Skin epidermis (tissue), 12 donors: Measurements from ENCODE around the gene TREML2.
"Not testable (repeated sequence)": the region's sequence is repeated elsewhere in the genome, so short reads cannot be mapped to it uniquely, and the experiment has no call there.

Source experiments
- H3K27ac ChIP-seq, 21 experiments: fragments of 200-600 bp; sonication (generic) in 11 of 21; one replicate each; pipeline ENCODE4 v1.5.0; 2020; ENCODE audit warnings: mild to moderate bottlenecking in 3 of 21, inconsistent platforms in 2 of 21, moderate library complexity in 2 of 21
- H3K4me3 ChIP-seq, 7 experiments: fragments of 200-600 bp; sonication (generic) in 2 of 7; one replicate each; pipeline ENCODE4 v1.5.0; 2020; ENCODE audit warnings: inconsistent platforms in 2 of 7, mild to moderate bottlenecking in 2 of 7, moderate library complexity in 1 of 7

The TREML2 gene

GRCh38 chr6:41209547-41210320 is 8.8 kb upstream of the TREML2 start:
- no peak overlapping the region for H3K4me3 ChIP-seq

GRCh38 chr6:41208439-41209106 is 7.6 kb upstream of the TREML2 start:
- H3K27ac ChIP-seq, result no peak overlapping the region
- H3K4me3 ChIP-seq, result no peak overlapping the region

More at GRCh38 chr6:41209547-41210320, 8.8 kb upstream of the TREML2 start:
- H3K27ac ChIP-seq, result no peak overlapping the region

- no peak overlapping the region for H3K4me3 ChIP-seq
- H3K27ac ChIP-seq, result no peak overlapping the region
Measured at GRCh38 chr6:41204156-41204555, 3.2 kb upstream of the TREML2 start.

- H3K4me3 ChIP-seq, result no peak overlapping the region
- H3K27ac ChIP-seq, result peak overlapping the region in 4 of 21 experiments; percentile 82 to 92 (median 86)
Measured at GRCh38 chr6:41201764-41202173, 820 bp upstream of the TREML2 start.

- Histone ChIP-seq H3K27ac (peak overlapping the region in 17 of 21 experiments; percentile 9 to 92 (median 79)), H3K4me3 (no peak overlapping the region)
Measured at GRCh38 chr6:41200296-41200900, 551 bp downstream of the TREML2 start.

GRCh38 chr6:41199552-41200246 is 1.2 kb downstream of the TREML2 start:
- peak overlapping the region in 13 of 21 experiments; percentile 22 to 92 (median 82) for H3K27ac ChIP-seq
- H3K4me3 ChIP-seq, result no peak overlapping the region

GRCh38 chr6:41197234-41197633 is 3.7 kb downstream of the TREML2 start:
- no peak overlapping the region for H3K27ac ChIP-seq
- H3K4me3 ChIP-seq, result no peak overlapping the region

- Histone ChIP-seq H3K27ac (no peak overlapping the region), H3K4me3 (no peak overlapping the region)
Measured at GRCh38 chr6:41194386-41194785, 6.6 kb downstream of the TREML2 start.

- H3K27ac ChIP-seq, result no peak overlapping the region
- H3K4me3 ChIP-seq, result no peak overlapping the region
Measured at GRCh38 chr6:41193884-41194283, 7.1 kb downstream of the TREML2 start.

GRCh38 chr6:41193171-41193734 is 7.7 kb downstream of the TREML2 start:
- no peak overlapping the region for H3K4me3 ChIP-seq

GRCh38 chr6:41191569-41191968 is 9.4 kb downstream of the TREML2 start:
- no peak overlapping the region for H3K4me3 ChIP-seq
- H3K27ac ChIP-seq, result no peak overlapping the region

More at GRCh38 chr6:41193171-41193734, 7.7 kb downstream of the TREML2 start:
- no peak overlapping the region for H3K27ac ChIP-seq

- H3K27ac ChIP-seq, result no peak overlapping the region
- H3K4me3 ChIP-seq, result no peak overlapping the region
Measured at GRCh38 chr6:41190791-41191190, 10.2 kb downstream of the TREML2 start.

GRCh38 chr6:41189967-41190366 is 11.0 kb downstream of the TREML2 start:
- Histone ChIP-seq H3K27ac (no peak overlapping the region), H3K4me3 (no peak overlapping the region)

- H3K4me3 ChIP-seq, H3K27ac ChIP-seq: not testable (repeated sequence)
Measured at GRCh38 chr6:41189046-41189445, 11.9 kb downstream of the TREML2 start.

GRCh38 chr6:41187924-41188886 is 12.7 kb downstream of the TREML2 start:
- Histone ChIP-seq H3K4me3 (no peak overlapping the region), H3K27ac (no peak overlapping the region)

GRCh38 chr6:41186031-41186562 is 14.9 kb downstream of the TREML2 start:
- Histone ChIP-seq H3K4me3 (no peak overlapping the region), H3K27ac (peak overlapping the region in 3 of 21 experiments; percentile 14 to 62 (median 38))

GRCh38 chr6:41184761-41185160 is 16.2 kb downstream of the TREML2 start:
- Histone ChIP-seq H3K27ac (no peak overlapping the region), H3K4me3 (no peak overlapping the region)
